ENCODE results near the gene SPDYE17.
"Not testable (repeated sequence)": the region's sequence is repeated elsewhere in the genome, so short reads cannot be mapped to it uniquely, and the experiment has no call there.

SPDYE17 gene, protein sequence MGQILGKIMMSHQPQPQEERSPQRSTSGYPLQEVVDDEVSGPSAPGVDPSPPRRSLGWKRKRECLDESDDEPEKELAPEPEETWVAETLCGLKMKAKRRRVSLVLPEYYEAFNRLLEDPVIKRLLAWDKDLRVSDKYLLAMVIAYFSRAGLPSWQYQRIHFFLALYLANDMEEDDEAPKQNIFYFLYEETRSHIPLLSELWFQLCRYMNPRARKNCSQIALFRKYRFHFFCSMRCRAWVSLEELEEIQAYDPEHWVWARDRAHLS

DNA sequence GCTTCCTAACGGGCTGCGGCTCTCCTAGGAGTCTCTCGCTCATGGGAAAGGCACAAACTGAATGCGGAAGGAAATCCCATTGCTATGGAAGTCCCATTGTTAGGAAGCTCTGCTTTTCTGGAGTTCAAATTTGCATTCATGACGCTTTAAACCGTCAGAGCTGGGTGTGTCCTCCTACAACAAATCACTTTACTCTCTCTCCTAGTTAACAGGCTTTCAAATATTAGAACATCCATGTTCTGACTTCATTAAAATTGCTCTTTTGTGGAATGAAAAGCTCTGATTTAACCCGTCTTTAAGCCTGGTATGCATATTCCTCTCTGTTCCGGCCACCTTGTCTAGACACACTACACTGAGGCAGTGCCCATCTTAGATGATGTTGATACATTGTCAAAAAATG is at the start of gene SPDYE17:
SPDYE17 (minus strand) TSS at position 101 of the 400 bp plus-strand sequence. CDS start 1,791 bp downstream, outside the sequence.
- DNase-seq (ENCODE audit: low read depth): not testable (repeated sequence)

GRCh38 chr7:77080236-77080635 is 48.1 kb upstream of the SPDYE17 start:
- DNase-seq (ENCODE audit: low read depth): not testable (repeated sequence)

GRCh38 chr7:77079624-77080023 is 47.5 kb upstream of the SPDYE17 start:
- DNase-seq (ENCODE audit: low read depth): not testable (repeated sequence)

GRCh38 chr7:77079112-77079511 is 47.0 kb upstream of the SPDYE17 start:
- DNase-seq (ENCODE audit: low read depth): not testable (repeated sequence)

DNA sequence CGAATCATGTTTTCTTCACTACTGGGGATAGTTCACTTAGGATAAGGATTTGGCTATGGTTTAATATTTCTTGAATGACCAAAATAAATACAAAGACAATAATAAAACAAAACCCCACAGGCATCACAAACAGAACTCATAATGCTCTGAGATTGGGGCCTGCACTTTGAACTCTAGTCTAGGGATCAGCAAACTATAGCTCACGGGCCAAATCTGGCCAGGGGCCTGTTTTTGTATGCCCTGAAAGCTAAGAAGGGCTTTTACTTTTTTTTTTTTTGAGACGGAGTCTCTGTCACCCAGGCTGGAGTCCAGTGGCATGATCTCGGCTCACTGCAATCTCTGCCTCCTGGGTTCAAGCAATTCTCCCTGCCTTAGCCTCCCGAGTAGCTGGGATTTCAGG is 44.9 kb upstream of the SPDYE17 start:
- not testable (repeated sequence) for DNase-seq (ENCODE audit: low read depth)

DNA sequence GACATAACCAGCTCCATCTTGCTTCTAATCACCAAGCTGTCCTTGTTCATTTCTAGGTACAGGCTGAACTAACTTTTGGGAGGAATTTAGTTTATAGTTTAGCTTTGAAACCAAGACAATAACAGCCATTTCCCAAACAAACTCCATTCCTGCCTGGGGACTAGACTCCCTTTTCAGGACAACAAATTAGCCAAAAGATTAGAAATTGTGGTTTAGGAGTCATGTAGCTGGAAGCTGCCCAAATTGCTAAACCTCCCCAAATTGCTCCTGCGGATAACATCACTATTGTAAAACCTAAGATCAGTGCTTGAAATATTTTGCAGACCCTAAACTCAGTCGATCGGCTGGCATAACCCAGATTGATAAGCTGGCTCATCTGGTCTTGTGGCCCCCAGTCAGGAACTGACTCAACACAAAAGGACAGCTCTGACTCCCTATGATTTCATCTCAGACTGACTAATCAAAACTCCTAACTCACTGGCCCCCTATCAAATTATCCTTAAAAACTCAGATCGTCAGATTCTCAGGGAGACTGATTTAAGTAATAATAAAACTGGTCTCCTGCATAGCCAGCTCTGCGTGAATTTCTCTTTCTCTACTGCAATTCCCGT is 42.7 kb upstream of the SPDYE17 start:
- DNase-seq (ENCODE audit: low read depth): peak; percentile 8

GRCh38 chr7:77071108-77071507 is 38.9 kb upstream of the SPDYE17 start:
- not testable (repeated sequence) for DNase-seq (ENCODE audit: low read depth)

GRCh38 chr7:77065869-77066268 is 33.7 kb upstream of the SPDYE17 start:
- DNase-seq (ENCODE audit: low read depth): not testable (repeated sequence)

DNA sequence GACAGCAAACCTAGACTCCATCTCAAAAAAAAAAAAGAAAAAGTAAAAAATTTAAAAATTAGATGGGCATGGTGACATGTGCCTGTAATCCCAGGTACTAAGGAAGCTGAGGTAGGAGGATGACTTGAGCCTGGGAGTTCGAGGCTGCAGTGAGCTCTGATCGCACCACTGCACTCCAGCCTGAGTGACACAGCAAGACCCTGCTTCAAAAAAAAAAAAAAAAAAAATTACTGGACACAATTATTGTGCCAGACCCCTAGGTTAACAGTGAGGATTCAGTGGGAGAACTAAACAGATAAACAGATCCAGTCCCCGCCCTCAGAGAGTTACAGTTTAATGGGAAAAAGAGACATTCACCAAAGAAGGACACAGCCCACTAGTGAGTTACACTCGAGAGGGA is 31.6 kb upstream of the SPDYE17 start:
- not testable (repeated sequence) for DNase-seq (ENCODE audit: low read depth)

DNA sequence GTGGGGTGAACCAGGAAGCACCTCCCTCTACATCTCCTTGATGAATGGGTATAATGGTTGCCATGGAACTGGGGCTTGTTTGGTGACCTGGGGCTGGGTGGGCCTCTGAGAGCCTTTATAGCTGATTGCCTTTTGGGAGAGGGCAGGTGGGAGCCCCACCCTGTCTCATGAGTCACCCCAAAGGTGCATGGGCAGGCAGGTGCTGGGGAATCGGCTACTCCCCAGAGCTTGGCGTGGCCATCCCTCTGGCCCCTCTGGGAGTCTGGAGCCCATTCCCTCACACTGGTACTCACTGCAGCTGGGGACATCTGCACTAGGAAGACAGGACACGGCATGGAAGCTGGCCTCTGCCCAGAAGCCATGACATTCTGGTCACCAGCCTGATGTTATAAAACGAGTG is 30.4 kb upstream of the SPDYE17 start, which contains the start of gene SPDYE18:
SPDYE18 (minus strand) TSS at position 2 of the 400 bp plus-strand sequence. CDS start 2,046 bp downstream, outside the sequence.
- DNase-seq (ENCODE audit: low read depth): not testable (repeated sequence)

DNA sequence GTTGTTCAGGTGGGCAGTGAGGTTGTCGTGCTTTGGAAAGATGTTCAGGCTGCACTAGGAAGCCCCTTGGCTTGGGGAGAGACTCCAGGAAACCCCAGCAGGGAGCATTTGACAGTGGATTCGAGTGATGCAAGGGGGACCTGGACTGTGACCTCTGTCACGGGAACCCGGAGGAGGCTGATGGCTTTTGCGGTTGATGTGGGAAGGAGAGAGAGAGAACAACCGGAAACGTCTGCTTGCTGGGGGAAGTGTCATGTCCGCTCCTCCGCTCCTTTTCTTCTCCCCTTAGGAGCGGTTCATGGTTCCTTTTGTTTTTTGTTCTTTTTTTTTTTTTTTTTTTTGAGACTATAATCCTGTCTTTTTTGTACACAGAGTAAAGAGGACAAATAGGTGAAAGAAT is 5.8 kb downstream of the SPDYE17 start:
- not testable (repeated sequence) for DNase-seq (ENCODE audit: low read depth)

- DNase-seq (ENCODE audit: low read depth): peak; percentile 83
Observed at GRCh38 chr7:77010074-77010680, 22.0 kb downstream of the SPDYE17 start.

- peak; percentile 98 for DNase-seq (ENCODE audit: low read depth)
Observed at GRCh38 chr7:77008000-77008399, 24.2 kb downstream of the SPDYE17 start.

GRCh38 chr7:77006127-77007110 is 25.7 kb downstream of the SPDYE17 start:
- not testable (repeated sequence) for DNase-seq (ENCODE audit: low read depth)

GRCh38 chr7:77005461-77006057 is 26.6 kb downstream of the SPDYE17 start:
- DNase-seq (ENCODE audit: low read depth): not testable (repeated sequence)

GRCh38 chr7:77004151-77004550 is 28.0 kb downstream of the SPDYE17 start:
- DNase-seq (ENCODE audit: low read depth): not testable (repeated sequence)

- DNase-seq (ENCODE audit: low read depth): not testable (repeated sequence)
Observed at GRCh38 chr7:77003241-77003640, 28.9 kb downstream of the SPDYE17 start.

- not testable (repeated sequence) for DNase-seq (ENCODE audit: low read depth)
Observed at GRCh38 chr7:77002678-77003233, 29.4 kb downstream of the SPDYE17 start.

DNA sequence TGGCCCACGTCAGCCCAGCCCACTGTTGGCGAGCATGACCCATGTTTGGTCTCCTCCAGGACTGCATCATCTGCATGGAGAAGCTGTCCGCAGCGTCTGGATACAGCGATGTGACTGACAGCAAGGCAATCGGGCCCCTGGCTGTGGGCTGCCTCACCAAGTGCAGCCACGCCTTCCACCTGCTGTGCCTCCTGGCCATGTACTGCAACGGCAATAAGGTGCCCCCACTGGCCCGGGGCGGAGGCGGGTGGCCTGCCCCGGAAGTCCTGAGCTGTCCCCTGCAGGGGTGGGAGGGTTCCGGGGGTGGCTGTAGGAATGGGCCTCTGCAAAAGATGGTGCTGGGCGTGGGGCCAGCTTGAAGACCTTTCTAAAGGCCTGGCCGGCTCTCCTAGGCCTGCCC is 30.1 kb downstream of the SPDYE17 start:
- not testable (repeated sequence) for DNase-seq (ENCODE audit: low read depth)

- not testable (repeated sequence) for DNase-seq (ENCODE audit: low read depth)
Observed at GRCh38 chr7:76999474-77000107, 32.6 kb downstream of the SPDYE17 start.

Data from fibroblast of gingiva (primary cell).